Stimulated activated CD8-positive, alpha-beta memory T cell treated with anti-CD3 and anti-CD28 coated beads, Interleukin-7, amount 100 ng/mL, for 1 hour (primary cell): Measurements from ENCODE around the gene TMEM164.

Experiments used
- DNase-seq, 2 donors: peaks; one replicate each; pipeline ENCODE4 v3.0.0-alpha.2; 2020; ENCODE audit warnings: low read depth in 2 of 2

The TMEM164 gene

GRCh38 chrX:110037178-110037577 lies 34.3 kb downstream of the TMEM164 start:
- no peak for DNase-seq

- no peak for DNase-seq
These were observed 36.0 kb downstream of the TMEM164 start for GRCh38 chrX:110038900-110039299.

- no peak for DNase-seq
These were observed 39.1 kb downstream of the TMEM164 start for GRCh38 chrX:110041980-110042379.

- DNase-seq, result no peak
These were observed 39.6 kb downstream of the TMEM164 start for GRCh38 chrX:110042496-110042895.

GRCh38 chrX:110043506-110043905 lies 40.6 kb downstream of the TMEM164 start:
- no peak for DNase-seq

- DNase-seq, result no peak
These were observed 41.7 kb downstream of the TMEM164 start for GRCh38 chrX:110044346-110045249.

GRCh38 chrX:110045421-110045820 lies 42.5 kb downstream of the TMEM164 start:
- no peak for DNase-seq

GRCh38 chrX:110046001-110046400 lies 43.1 kb downstream of the TMEM164 start:
- DNase-seq, result no peak

- DNase-seq, result no peak
These were observed 44.1 kb downstream of the TMEM164 start for GRCh38 chrX:110046971-110047370.

GRCh38 chrX:110049096-110049495 lies 46.2 kb downstream of the TMEM164 start:
- no peak for DNase-seq

GRCh38 chrX:110050386-110050785 lies 47.5 kb downstream of the TMEM164 start:
- no peak for DNase-seq

- no peak for DNase-seq
These were observed 48.0 kb downstream of the TMEM164 start for GRCh38 chrX:110050901-110051300.

GRCh38 chrX:110051559-110051958 lies 48.6 kb downstream of the TMEM164 start:
- no peak for DNase-seq

GRCh38 chrX:110052303-110052702 lies 49.4 kb downstream of the TMEM164 start:
- no peak for DNase-seq

GRCh38 chrX:110053453-110053852 lies 50.5 kb downstream of the TMEM164 start:
- no peak for DNase-seq

GRCh38 chrX:110055616-110056015 lies 52.7 kb downstream of the TMEM164 start:
- no peak for DNase-seq

GRCh38 chrX:110056419-110056818 lies 53.5 kb downstream of the TMEM164 start:
- DNase-seq, result no peak

- DNase-seq, result no peak
These were observed 56.5 kb downstream of the TMEM164 start for GRCh38 chrX:110059410-110059809.

GRCh38 chrX:110060317-110060716 lies 57.4 kb downstream of the TMEM164 start:
- no peak for DNase-seq

GRCh38 chrX:110060846-110061537 lies 58.1 kb downstream of the TMEM164 start:
- no peak for DNase-seq

- no peak for DNase-seq
These were observed 60.0 kb downstream of the TMEM164 start for GRCh38 chrX:110062919-110063318.

GRCh38 chrX:110066488-110067225 lies 63.7 kb downstream of the TMEM164 start:
- DNase-seq, result no peak
